GM12891 (cell line): Measurements from ENCODE around the gene PHPT1.
"Not testable (repeated sequence)": the region's sequence is repeated elsewhere in the genome, so short reads cannot be mapped to it uniquely, and the experiment has no call there.

ENCODE experiments used
- DNase-seq: peaks from one replicate; pipeline ENCODE4 v3.0.0; 2011; ENCODE audit warnings: low spot score; ENCODE audit not compliant: insufficient read length
- FAIRE-seq: peaks from 2 replicates; lab custom pipeline; 2011; peaks lifted over from hg19 to GRCh38; lab: Jason Lieb, UNC
- PAX5 ChIP-seq: IDR thresholded peaks from 2 replicates; pipeline ENCODE4 v1.6.1; 2011; ENCODE audit warnings: low read length, moderate library complexity, mild to moderate bottlenecking; ENCODE audit not compliant: insufficient read depth, severe bottlenecking
- POLR2A ChIP-seq: IDR thresholded peaks from 2 replicates; pipeline ENCODE4 v1.6.1; 2011; ENCODE audit warnings: low read depth, low read length, control low read depth
- POLR2AphosphoS5 ChIP-seq: IDR thresholded peaks from 2 replicates; pipeline ENCODE4 v1.6.1; 2011; ENCODE audit warnings: low read depth, low read length, control low read depth
- POU2F2 ChIP-seq: IDR thresholded peaks from 2 replicates; pipeline ENCODE4 v1.6.1; 2011; ENCODE audit warnings: low read depth, mild to moderate bottlenecking, control low read depth, low read length, moderate library complexity
- SPI1 ChIP-seq: IDR thresholded peaks from 2 replicates; pipeline ENCODE4 v1.6.1; 2011; ENCODE audit warnings: low read depth, low read length, control low read depth
- TAF1 ChIP-seq: IDR thresholded peaks from 2 replicates; pipeline ENCODE4 v1.6.1; 2011; ENCODE audit warnings: low read depth, low read length, control low read depth

Gene PHPT1

GRCh38 chr9:136829981-136830885, 19.0 kb upstream of the PHPT1 start:
- FAIRE-seq (no peak), DNase-seq (no peak)
- TF ChIP-seq POLR2A (no peak), POU2F2 (no peak), POLR2AphosphoS5 (no peak), SPI1 (no peak), PAX5 (no peak), TAF1 (no peak)

GRCh38 chr9:136831002-136831719, 18.0 kb upstream of the PHPT1 start:
- TF ChIP-seq POU2F2 (no peak), PAX5 (no peak), SPI1 (no peak), TAF1 (no peak)
- no peak for FAIRE-seq
- DNase-seq: no peak

- FAIRE-seq: no peak
- TF ChIP-seq POLR2AphosphoS5 (no peak), PAX5 (no peak), POU2F2 (no peak), SPI1 (no peak), TAF1 (no peak), POLR2A (no peak)
- no peak for DNase-seq
Observed at GRCh38 chr9:136831720-136832104, 17.5 kb upstream of the PHPT1 start.

GRCh38 chr9:136832581-136832980, 16.6 kb upstream of the PHPT1 start:
- DNase-seq: no peak
- no peak for TF ChIP-seq SPI1
- no peak for TF ChIP-seq TAF1
- no peak for TF ChIP-seq PAX5
- FAIRE-seq: no peak

- DNase-seq, FAIRE-seq: not testable (repeated sequence)
Observed at GRCh38 chr9:136833381-136834048, 15.7 kb upstream of the PHPT1 start.

- DNase-seq (no peak), FAIRE-seq (no peak)
- TF ChIP-seq PAX5: no peak
- no peak for TF ChIP-seq POLR2A
- no peak for TF ChIP-seq SPI1
- no peak for TF ChIP-seq POLR2AphosphoS5
- TF ChIP-seq TAF1: no peak
- no peak for TF ChIP-seq POU2F2
Observed at GRCh38 chr9:136835162-136835931, 13.9 kb upstream of the PHPT1 start.

- TF ChIP-seq POLR2AphosphoS5 (no peak), PAX5 (no peak), SPI1 (no peak), POLR2A (no peak), TAF1 (no peak), POU2F2 (no peak)
- DNase-seq: no peak
- FAIRE-seq: no peak
Observed at GRCh38 chr9:136835932-136836904, 13.0 kb upstream of the PHPT1 start.

- TF ChIP-seq SPI1: no peak
- no peak for TF ChIP-seq POU2F2
- no peak for TF ChIP-seq POLR2AphosphoS5
- no peak for TF ChIP-seq PAX5
- no peak for TF ChIP-seq POLR2A
- no peak for TF ChIP-seq TAF1
Observed at GRCh38 chr9:136837146-136837855, 11.9 kb upstream of the PHPT1 start.

GRCh38 chr9:136837856-136838277, 11.3 kb upstream of the PHPT1 start:
- DNase-seq, FAIRE-seq: not testable (repeated sequence)

More at GRCh38 chr9:136837146-136837855, 11.9 kb upstream of the PHPT1 start:
- FAIRE-seq (no peak), DNase-seq (no peak)
